Chondrocyte (in vitro differentiated cells): ENCODE results near the gene LRRC23. TPM values are rescaled to one million over a fixed set of nuclear protein-coding genes. Genes with fewer than 3 reads are reported as not detected.
A peak's percentile ranks its signal among the peaks of the same experiment; 100 is the strongest.

ENCODE experiments used
- DNase-seq: peaks from one replicate; pipeline ENCODE4 v3.0.0; 2021; ENCODE audit warnings: mixed read lengths, low spot score
- H3K27ac Mint-ChIP-seq: one replicate; pipeline ENCODE4 v1.8.0; 2021; ENCODE audit warnings: mild to moderate bottlenecking, moderate library complexity, mixed read lengths; ENCODE audit not compliant: unreplicated experiment
- H3K27me3 Mint-ChIP-seq: 2 replicates; pipeline ENCODE4 v1.8.0; 2021; ENCODE audit warnings: low read depth, mixed read lengths
- H3K36me3 Mint-ChIP-seq: 2 replicates; pipeline ENCODE4 v1.8.0; 2021; ENCODE audit warnings: low read depth, mixed read lengths
- H3K4me1 Mint-ChIP-seq: 2 replicates; pipeline ENCODE4 v1.8.0; 2021; ENCODE audit warnings: low read depth, mild to moderate bottlenecking, mixed read lengths
- H3K4me3 Mint-ChIP-seq: one replicate; pipeline ENCODE4 v1.8.0; 2021; ENCODE audit warnings: mild to moderate bottlenecking, moderate library complexity, mixed read lengths; ENCODE audit not compliant: unreplicated experiment
- H3K9me3 Mint-ChIP-seq: 2 replicates; pipeline ENCODE4 v1.8.0; 2021; ENCODE audit warnings: low read depth, mixed read lengths
- CTCF ChIP-seq: fragments of 200-600 bp; sonication (generic); IDR thresholded peaks from 2 replicates; pipeline ENCODE4 v1.5.0; 2021; ENCODE audit warnings: antibody characterized with exemption, mild to moderate bottlenecking, moderate library complexity
- total RNA-seq: library from RNA; stranded (reverse); gene quantifications from 3 replicates; pipeline ENCODE4 v1.2.1, GENCODE V29; 2021

Gene LRRC23
- total RNA-seq, 1 donor from 2014 or later = 6.3 TPM

- Mint-ChIP-seq H3K36me3 (peaks cover 8% of the 10 kb centered on the region), H3K27ac (no peak overlapping the region), H3K4me3 (no peak overlapping the region), H3K4me1 (peaks cover 36% of the 10 kb centered on the region), H3K9me3 (no peaks in the 10 kb centered on the region), H3K27me3 (no peaks in the 10 kb centered on the region)
- TF ChIP-seq CTCF = no peak
- no peak for DNase-seq
These were observed 41.7 kb downstream of the LRRC23 start for GRCh38 chr12:6946033-6946919.

- Mint-ChIP-seq H3K4me1 (peaks cover 35% of the 10 kb centered on the region), H3K27ac (no peak overlapping the region)
- no peak for TF ChIP-seq CTCF
These were observed 42.3 kb downstream of the LRRC23 start for GRCh38 chr12:6946920-6947374.

GRCh38 chr12:6947615-6948014 lies 43.0 kb downstream of the LRRC23 start:
- H3K4me1 Mint-ChIP-seq = peaks cover 34% of the 10 kb centered on the region
- H3K27ac Mint-ChIP-seq = peak overlapping the region; percentile 36
- no peak overlapping the region for H3K4me3 Mint-ChIP-seq
- H3K9me3 Mint-ChIP-seq = no peaks in the 10 kb centered on the region
- DNase-seq = peak; percentile 28
- no peaks in the 10 kb centered on the region for H3K27me3 Mint-ChIP-seq
- TF ChIP-seq CTCF = no peak
- H3K36me3 Mint-ChIP-seq = peaks cover 7% of the 10 kb centered on the region

More at GRCh38 chr12:6946920-6947374, 42.3 kb downstream of the LRRC23 start:
- H3K27me3 Mint-ChIP-seq = no peaks in the 10 kb centered on the region
- H3K4me3 Mint-ChIP-seq = no peak overlapping the region
- no peaks in the 10 kb centered on the region for H3K9me3 Mint-ChIP-seq
- DNase-seq = no peak
- peaks cover 7% of the 10 kb centered on the region for H3K36me3 Mint-ChIP-seq

GRCh38 chr12:6948873-6949594 lies 44.4 kb downstream of the LRRC23 start:
- Mint-ChIP-seq H3K27ac (peak overlapping the region; percentile 17), H3K4me1 (peaks cover 35% of the 10 kb centered on the region), H3K27me3 (no peaks in the 10 kb centered on the region), H3K4me3 (no peak overlapping the region), H3K9me3 (no peaks in the 10 kb centered on the region), H3K36me3 (peaks cover 7% of the 10 kb centered on the region)
- TF ChIP-seq CTCF = no peak
- DNase-seq = peak; percentile 72

GRCh38 chr12:6950401-6950801 lies 45.8 kb downstream of the LRRC23 start:
- TF ChIP-seq CTCF = peak; percentile 33
- H3K4me1 Mint-ChIP-seq = peaks cover 26% of the 10 kb centered on the region
- peaks cover 7% of the 10 kb centered on the region for H3K36me3 Mint-ChIP-seq
- no peaks in the 10 kb centered on the region for H3K9me3 Mint-ChIP-seq
- H3K4me3 Mint-ChIP-seq = no peak overlapping the region
- no peak overlapping the region for H3K27ac Mint-ChIP-seq
- no peaks in the 10 kb centered on the region for H3K27me3 Mint-ChIP-seq
- peak; percentile 26 for DNase-seq
